AG04450 (cell line): ENCODE data around the gene SPIN2B. TPM values are rescaled to one million over a fixed set of nuclear protein-coding genes. Genes with fewer than 3 reads are reported as not detected.

Source experiments
- CTCF ChIA-PET: fragments of 300-600, 350-600 bp; formaldehyde crosslinking; extraction: SDS; loops from one replicate; lab custom pipeline; 2022; ENCODE audit warnings: antibody characterized with exemption, inconsistent platforms; lab: Charles Lee
- POLR2A ChIA-PET: fragments of 350-600 bp; formaldehyde crosslinking; extraction: SDS; loops from one replicate; lab custom pipeline; 2021; ENCODE audit warnings: antibody characterized with exemption, inconsistent platforms; lab: Yijun Ruan, JAX
- DNase-seq: peaks from one replicate; pipeline ENCODE4 v3.0.0-alpha.2; 2011; ENCODE audit warnings: low read depth, low spot score
- H3K27ac ChIP-seq: one replicate; pipeline ENCODE4 v1.5.1; 2012; ENCODE audit warnings: low read depth, low read length, control low read depth
- H3K27me3 ChIP-seq: one replicate; pipeline ENCODE4 v1.6.0; 2012; ENCODE audit warnings: low read length; ENCODE audit not compliant: control insufficient read depth, insufficient read depth
- H3K4me3 ChIP-seq: 2 replicates; pipeline ENCODE4 v1.5.1; 2011; ENCODE audit warnings: mild to moderate bottlenecking, low read depth, low read length, control low read depth
- H3K9me3 ChIP-seq: 2 replicates; pipeline ENCODE4 v1.5.1; 2012; ENCODE audit warnings: low read length; ENCODE audit not compliant: control insufficient read depth, insufficient read depth
- polyA plus RNA-seq: library from polyadenylated mRNA; depleted of rRNA; stranded (reverse); fragments of >200 nt; gene quantifications from 2 replicates; pipeline ENCODE4 v1.2.3, GENCODE V29; 2011; rRNA removed
- TF ChIP-seq, protein P1 (sequence below): IDR thresholded peaks from 2 replicates; pipeline ENCODE4 v1.5.1; 2011; ENCODE audit warnings: low read depth, low read length, control low read depth, inconsistent platforms

The SPIN2B gene
- polyA plus RNA-seq, 1 experiment, result 11.0 TPM

DNA sequence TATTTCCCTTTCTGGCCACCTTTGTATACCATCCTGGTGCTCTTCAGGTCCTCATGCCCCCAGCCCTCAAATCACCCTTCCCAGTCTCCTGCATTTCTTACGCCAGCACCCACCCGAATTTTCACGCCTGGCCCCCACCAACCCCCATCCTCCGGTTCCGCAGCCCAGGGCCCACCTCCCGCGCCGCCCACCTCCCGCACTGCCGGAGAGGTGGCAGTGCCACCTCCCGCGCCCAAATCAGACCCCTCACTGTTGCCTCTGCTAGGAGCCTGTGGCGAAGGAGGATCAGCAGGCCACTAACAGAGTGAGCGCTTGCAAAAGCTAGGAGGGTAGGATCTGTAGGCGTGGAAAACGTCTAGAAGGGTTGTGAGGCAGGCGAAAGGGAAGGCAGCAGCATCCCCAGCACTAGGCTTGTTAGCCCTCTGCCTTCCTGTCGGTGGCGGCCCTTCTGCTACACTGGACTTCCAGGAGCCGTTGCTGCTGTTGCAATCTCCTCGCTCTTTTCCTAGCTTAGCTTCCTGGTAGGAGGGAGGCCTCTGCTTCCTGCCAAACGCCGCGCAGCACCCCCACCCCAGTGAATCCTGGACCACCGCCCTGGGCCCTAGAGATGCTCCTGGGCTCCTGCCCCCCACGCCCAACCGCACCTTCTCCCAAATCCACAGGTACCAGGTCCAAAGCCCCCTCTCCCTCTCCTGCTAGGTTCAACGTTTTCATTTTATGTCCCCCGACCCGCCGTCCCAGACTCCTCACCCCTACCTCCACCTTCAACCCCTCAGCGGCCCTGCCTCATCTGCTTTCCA lies 51.0 kb downstream of the SPIN2B start:
- Histone ChIP-seq H3K27me3 (no peaks in the 10 kb centered on the region), H3K9me3 (no peaks in the 10 kb centered on the region), H3K4me3 (no peak overlapping the region), H3K27ac (no peak overlapping the region)
- no peak for DNase-seq
- CTCF ChIA-PET, result no interaction called here
- TF ChIP-seq, protein P1, sequence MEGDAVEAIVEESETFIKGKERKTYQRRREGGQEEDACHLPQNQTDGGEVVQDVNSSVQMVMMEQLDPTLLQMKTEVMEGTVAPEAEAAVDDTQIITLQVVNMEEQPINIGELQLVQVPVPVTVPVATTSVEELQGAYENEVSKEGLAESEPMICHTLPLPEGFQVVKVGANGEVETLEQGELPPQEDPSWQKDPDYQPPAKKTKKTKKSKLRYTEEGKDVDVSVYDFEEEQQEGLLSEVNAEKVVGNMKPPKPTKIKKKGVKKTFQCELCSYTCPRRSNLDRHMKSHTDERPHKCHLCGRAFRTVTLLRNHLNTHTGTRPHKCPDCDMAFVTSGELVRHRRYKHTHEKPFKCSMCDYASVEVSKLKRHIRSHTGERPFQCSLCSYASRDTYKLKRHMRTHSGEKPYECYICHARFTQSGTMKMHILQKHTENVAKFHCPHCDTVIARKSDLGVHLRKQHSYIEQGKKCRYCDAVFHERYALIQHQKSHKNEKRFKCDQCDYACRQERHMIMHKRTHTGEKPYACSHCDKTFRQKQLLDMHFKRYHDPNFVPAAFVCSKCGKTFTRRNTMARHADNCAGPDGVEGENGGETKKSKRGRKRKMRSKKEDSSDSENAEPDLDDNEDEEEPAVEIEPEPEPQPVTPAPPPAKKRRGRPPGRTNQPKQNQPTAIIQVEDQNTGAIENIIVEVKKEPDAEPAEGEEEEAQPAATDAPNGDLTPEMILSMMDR, result no peak
- POLR2A ChIA-PET, result no interaction called here

Other genes starting within 250 kb of the SPIN2B start
- gene SPIN3, start 126.0 kb downstream of the SPIN2B start, polyA plus RNA-seq, result 6.3 and 8.9 TPM in 2 replicates
- gene SPIN2A, start 15.8 kb upstream of the SPIN2B start, polyA plus RNA-seq, result 1.0 and 1.3 TPM in 2 replicates
- gene FAAH2, start 165.2 kb upstream of the SPIN2B start, polyA plus RNA-seq, result 0.53 TPM in 1 of 2 replicates, not detected in the other